IMR-90 (cell line): ENCODE measurements around the gene EXPH5. TPM values are rescaled to one million over a fixed set of nuclear protein-coding genes. Genes with fewer than 3 reads are reported as not detected.

Experiments used
- ATAC-seq: fragments of 200-7000 bp; cut with Tn5 transposase; 2 replicates; pipeline ENCODE4 v1.9.1; 2020; ENCODE audit warnings: low read depth, mild to moderate bottlenecking, moderate library complexity
- BruUV-seq: library from RNA; stranded (reverse); fragments of 400-500 nt; replicated peaks from 2 replicates; lab custom pipeline; 2021; lab: Mats Ljungman, UMichigan
- CTCF ChIA-PET: fragments of 300-600 bp; formaldehyde crosslinking; extraction: SDS; loops from one replicate; lab custom pipeline; 2021; ENCODE audit warnings: antibody characterized with exemption; lab: Yijun Ruan, JAX
- POLR2A ChIA-PET: fragments of 300-600 bp; sonication (Branson Sonifier 250); formaldehyde crosslinking; loops from one replicate; lab custom pipeline; 2022; ENCODE audit warnings: antibody characterized with exemption; ENCODE audit not compliant: unreplicated experiment; lab: Charles Lee
- DNase-seq: peaks from one replicate; pipeline ENCODE4 v3.0.0; 2013
- H2AFZ ChIP-seq: replicated peaks from 2 replicates; pipeline ENCODE3; 2013; ENCODE audit warnings: low read length, mild to moderate bottlenecking; ENCODE audit not compliant: poor library complexity
- H2AK5ac ChIP-seq: 2 replicates; pipeline ENCODE4 v1.6.1; 2013; ENCODE audit warnings: low read depth, low read length, inconsistent platforms
- H2AK9ac ChIP-seq: replicated peaks from 2 replicates; pipeline ENCODE3; 2013; ENCODE audit warnings: mild to moderate bottlenecking, low read depth, low read length, moderate library complexity; ENCODE audit not compliant: poor library complexity
- H2BK120ac ChIP-seq: 2 replicates; pipeline ENCODE4 v1.6.1; 2013; ENCODE audit warnings: low read depth, low read length, inconsistent platforms
- H2BK15ac ChIP-seq: 3 replicates; pipeline ENCODE4 v1.6.1; 2013; ENCODE audit warnings: low read depth, low read length, inconsistent platforms
- H2BK20ac ChIP-seq: 2 replicates; pipeline ENCODE4 v1.6.1; 2013; ENCODE audit warnings: low read depth, mild to moderate bottlenecking, inconsistent platforms, low read length, moderate library complexity
- H2BK5ac ChIP-seq: 2 replicates; pipeline ENCODE4 v1.6.1; 2013; ENCODE audit warnings: mild to moderate bottlenecking, low read depth, low read length, inconsistent platforms; ENCODE audit not compliant: poor library complexity, severe bottlenecking
- H3K14ac ChIP-seq: replicated peaks from 2 replicates; pipeline ENCODE4 v1.6.1; 2013; ENCODE audit warnings: low read depth, low read length, inconsistent platforms
- H3K18ac ChIP-seq: 2 replicates; pipeline ENCODE4 v1.6.1; 2013; ENCODE audit warnings: low read depth, low read length, control low read depth
- H3K23ac ChIP-seq: 2 replicates; pipeline ENCODE4 v1.6.1; 2013; ENCODE audit warnings: low read depth, low read length, inconsistent platforms
- H3K27ac ChIP-seq: 2 replicates; pipeline ENCODE4 v1.5.1; 2013; ENCODE audit warnings: mild to moderate bottlenecking, control low read depth, low read length; ENCODE audit not compliant: insufficient read depth
- H3K27me3 ChIP-seq: 2 replicates; pipeline ENCODE4 v1.6.1; 2013; ENCODE audit warnings: low read length; ENCODE audit not compliant: control insufficient read depth, insufficient read depth
- H3K36me3 ChIP-seq: 2 replicates; pipeline ENCODE4 v1.6.1; 2013; ENCODE audit warnings: low read length, mixed read lengths; ENCODE audit not compliant: control insufficient read depth, insufficient read depth
- H3K4ac ChIP-seq: 2 replicates; pipeline ENCODE4 v1.6.1; 2013; ENCODE audit warnings: low read depth, low read length, inconsistent platforms
- H3K4me1 ChIP-seq: 2 replicates; pipeline ENCODE4 v1.6.1; 2013; ENCODE audit warnings: low read length, mixed read lengths; ENCODE audit not compliant: control insufficient read depth, insufficient read depth
- H3K4me2 ChIP-seq: 2 replicates; pipeline ENCODE4 v1.6.1; 2013; ENCODE audit warnings: low read depth, mild to moderate bottlenecking, control low read depth, low read length, moderate library complexity
- H3K4me3 ChIP-seq: 2 replicates; pipeline ENCODE4 v1.5.1; 2013; ENCODE audit warnings: low read depth, mild to moderate bottlenecking, control low read depth, low read length, moderate library complexity; ENCODE audit not compliant: insufficient read depth
- H3K56ac ChIP-seq: 2 replicates; pipeline ENCODE4 v1.6.1; 2013; ENCODE audit warnings: low read length, inconsistent platforms; ENCODE audit not compliant: insufficient read depth; ENCODE audit errors: extremely low read depth
- H3K79me1 ChIP-seq, 2 experiments: 2 replicates each; pipeline ENCODE4 v1.6.1; 2013; ENCODE audit warnings: low read length in 2 of 2, inconsistent platforms in 1 of 2, low read depth in 1 of 2
- H3K9ac ChIP-seq: 2 replicates; pipeline ENCODE4 v1.6.1; 2013; ENCODE audit warnings: low read depth, low read length, control low read depth
- H3K9me1 ChIP-seq: 2 replicates; pipeline ENCODE4 v1.6.1; 2013; ENCODE audit warnings: low read length, inconsistent platforms; ENCODE audit not compliant: insufficient read depth
- H3K9me3 ChIP-seq: 2 replicates; pipeline ENCODE4 v1.6.1; 2013; ENCODE audit warnings: low read length; ENCODE audit not compliant: control insufficient read depth, insufficient read depth
- H4K20me1 ChIP-seq: 2 replicates; pipeline ENCODE4 v1.6.1; 2013; ENCODE audit warnings: low read length, inconsistent platforms; ENCODE audit not compliant: insufficient read depth
- H4K5ac ChIP-seq: 2 replicates; pipeline ENCODE4 v1.6.1; 2013; ENCODE audit warnings: mild to moderate bottlenecking, low read depth, low read length, control low read depth
- H4K8ac ChIP-seq, 2 experiments: 2 replicates each; pipeline ENCODE4 v1.6.1; 2013; ENCODE audit warnings: low read depth in 2 of 2, low read length in 2 of 2, control low read depth in 1 of 2, inconsistent platforms in 1 of 2
- H4K91ac ChIP-seq: 2 replicates; pipeline ENCODE4 v1.6.1; 2013; ENCODE audit warnings: low read depth, low read length, inconsistent platforms; ENCODE audit not compliant: insufficient read depth
- BHLHE40 ChIP-seq: fragments of 150-350 bp; IDR thresholded peaks from 2 replicates; pipeline ENCODE4 v1.6.1; 2016; ENCODE audit warnings: mild to moderate bottlenecking, low read depth, low read length
- CEBPB ChIP-seq: IDR thresholded peaks from 2 replicates; pipeline ENCODE4 v1.6.1; 2012; ENCODE audit warnings: low read depth, low read length, improper control_type of control experiment
- ELK1 ChIP-seq: fragments of 150-350 bp; IDR thresholded peaks from 2 replicates; pipeline ENCODE4 v1.6.1; 2016; ENCODE audit warnings: low read depth, mild to moderate bottlenecking, low read length, moderate library complexity, borderline replicate concordance
- FOS ChIP-seq: fragments of 150-350 bp; IDR thresholded peaks from 2 replicates; pipeline ENCODE4 v1.6.1; 2016; ENCODE audit warnings: low read depth, low read length
- MAFK ChIP-seq: IDR thresholded peaks from 2 replicates; pipeline ENCODE4 v1.6.1; 2012; ENCODE audit warnings: low read depth, low read length, improper control_type of control experiment
- MAZ ChIP-seq: IDR thresholded peaks from 2 replicates; pipeline ENCODE4 v1.6.1; 2012; ENCODE audit warnings: low read depth, mild to moderate bottlenecking, low read length, improper control_type of control experiment, moderate library complexity, borderline replicate concordance
- NFE2L2 ChIP-seq: fragments of 150-350 bp; IDR thresholded peaks from 2 replicates; pipeline ENCODE4 v1.6.1; 2016; ENCODE audit warnings: low read depth, mild to moderate bottlenecking, low read length
- POLR2A ChIP-seq: IDR thresholded peaks from 2 replicates; pipeline ENCODE4 v1.6.1; 2012; ENCODE audit warnings: mild to moderate bottlenecking, low read depth, low read length
- RCOR1 ChIP-seq: IDR thresholded peaks from 2 replicates; pipeline ENCODE4 v1.6.1; 2012; ENCODE audit warnings: mild to moderate bottlenecking, low read length, improper control_type of control experiment; ENCODE audit not compliant: insufficient replicate concordance
- RFX5 ChIP-seq: IDR thresholded peaks from 2 replicates; pipeline ENCODE4 v1.8.0; 2012; ENCODE audit warnings: low read depth, mild to moderate bottlenecking, low read length, moderate library complexity
- SMC3 ChIP-seq: fragments of 150-350 bp; IDR thresholded peaks from 2 replicates; pipeline ENCODE4 v1.6.1; 2016; ENCODE audit warnings: low read depth, mild to moderate bottlenecking, antibody characterized with exemption, low read length, moderate library complexity
- WGBS, 2 experiments: methylation state at CpG; one replicate each; pipeline versions ENCODE4 v1.1.5 to v1.1.7; 2013; ENCODE audit warnings: missing lambda C conversion rate in 2 of 2; ENCODE audit not compliant: insufficient read length in 1 of 2; ENCODE audit errors: extremely low coverage in 2 of 2; 5-methylcytosine and 5-hydroxymethylcytosine counted together
- dilution Hi-C: fragments of 300-500 bp; cut with HindIII; formaldehyde crosslinking; loops from one replicate; pipeline ENCODE4 v1.14.3; 2018; ENCODE audit warnings: low sequenced_read_pairs; ENCODE audit not compliant: unreplicated experiment
- in situ Hi-C: fragments of 300-500 bp; cut with MboI; formaldehyde crosslinking; loops from 3 replicates; pipeline ENCODE4 v1.14.3; 2019; ENCODE audit warnings: low sequenced_read_pairs, inconsistent platforms, mixed read lengths
- intact Hi-C: fragments of 100-400 bp; cut with micrococcal nuclease; formaldehyde crosslinking; loops from 2 replicates; pipeline ENCODE4 v1.10.0; 2022
- polyA plus RNA-seq, 3 experiments: library from polyadenylated mRNA; depleted of rRNA; stranded (reverse); fragments of >200 nt; gene quantifications; 2 replicates each; pipeline ENCODE4 v1.2.3, GENCODE V29; 2012; ENCODE audit warnings: low replicate concordance in 1 of 3
- total RNA-seq: library from RNA; depleted of rRNA; stranded (reverse); fragments of >200 nt; gene quantifications from 2 replicates; pipeline ENCODE4 v1.2.3, GENCODE V29; 2012
- TF ChIP-seq, protein P1 (sequence below): conservative IDR thresholded peaks from 2 replicates; pipeline ENCODE4 v1.5.1; 2012; ENCODE audit warnings: mild to moderate bottlenecking, low read depth, low read length, improper control_type of control experiment

The EXPH5 gene
- total and polyA plus RNA-seq, 2 of the 4 experiments (the other 2 are of a cell fraction), result 0.05 to 0.72 TPM

- Histone ChIP-seq H3K4me1 (no peaks in the 10 kb centered on the region), H2BK15ac (no peak overlapping the region), H3K27me3 (no peaks in the 10 kb centered on the region), H3K9ac (no peak overlapping the region), H2AFZ (no peak overlapping the region), H4K91ac (no peak overlapping the region), H3K9me3 (no peaks in the 10 kb centered on the region; the same call in 1 of the 2 replicates), H3K14ac (no peak overlapping the region), H2BK120ac (no peak overlapping the region), H2BK20ac (no peak overlapping the region), H3K9me1 (no peaks in the 10 kb centered on the region), H4K8ac (no peak overlapping the region), H4K5ac (no peak overlapping the region), H3K36me3 (no peaks in the 10 kb centered on the region), H3K27ac (no peak overlapping the region), H4K20me1 (no peaks in the 10 kb centered on the region), H3K18ac (no peak overlapping the region), H2AK5ac (no peak overlapping the region), H2AK9ac (no peak overlapping the region), H3K23ac (no peak overlapping the region), H3K4me3 (no peak overlapping the region), H3K4ac (no peak overlapping the region), H3K56ac (no peak overlapping the region), H3K4me2 (no peak overlapping the region), H2BK5ac (no peak overlapping the region), H3K79me1 (no peaks in the 10 kb centered on the region)
- BruUV-seq, result no TSS peak
- POLR2A ChIA-PET, result no interaction called here
- no peak for TF ChIP-seq NFE2L2
- TF ChIP-seq FOS, result no peak
- TF ChIP-seq CEBPB, result no peak
- TF ChIP-seq SMC3, result no peak
- TF ChIP-seq POLR2A, result no peak
- no peak for TF ChIP-seq ELK1
- TF ChIP-seq, protein P1, sequence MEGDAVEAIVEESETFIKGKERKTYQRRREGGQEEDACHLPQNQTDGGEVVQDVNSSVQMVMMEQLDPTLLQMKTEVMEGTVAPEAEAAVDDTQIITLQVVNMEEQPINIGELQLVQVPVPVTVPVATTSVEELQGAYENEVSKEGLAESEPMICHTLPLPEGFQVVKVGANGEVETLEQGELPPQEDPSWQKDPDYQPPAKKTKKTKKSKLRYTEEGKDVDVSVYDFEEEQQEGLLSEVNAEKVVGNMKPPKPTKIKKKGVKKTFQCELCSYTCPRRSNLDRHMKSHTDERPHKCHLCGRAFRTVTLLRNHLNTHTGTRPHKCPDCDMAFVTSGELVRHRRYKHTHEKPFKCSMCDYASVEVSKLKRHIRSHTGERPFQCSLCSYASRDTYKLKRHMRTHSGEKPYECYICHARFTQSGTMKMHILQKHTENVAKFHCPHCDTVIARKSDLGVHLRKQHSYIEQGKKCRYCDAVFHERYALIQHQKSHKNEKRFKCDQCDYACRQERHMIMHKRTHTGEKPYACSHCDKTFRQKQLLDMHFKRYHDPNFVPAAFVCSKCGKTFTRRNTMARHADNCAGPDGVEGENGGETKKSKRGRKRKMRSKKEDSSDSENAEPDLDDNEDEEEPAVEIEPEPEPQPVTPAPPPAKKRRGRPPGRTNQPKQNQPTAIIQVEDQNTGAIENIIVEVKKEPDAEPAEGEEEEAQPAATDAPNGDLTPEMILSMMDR, result no peak
- no peak for TF ChIP-seq RFX5
- TF ChIP-seq BHLHE40, result no peak
- no peak for TF ChIP-seq MAFK
- TF ChIP-seq MAZ, result no peak
- TF ChIP-seq RCOR1, result no peak
- DNase-seq (no peak), ATAC-seq (no peak)
- in situ Hi-C loops (no loop called here), dilution Hi-C loops (no loop called here), intact Hi-C loops (no loop called here)
- CTCF ChIA-PET, result interaction anchor here (1.3 kb wide), 1 partner anchor 11 kb away, joined by 5 read pairs; no protein-coding TSS in a partner anchor
- no CpG with 5 or more reads among the region's 1 CpG for WGBS, 2 experiments
Observed at GRCh38 chr11:108569896-108570295, 23.7 kb downstream of the EXPH5 start.
